GM21423 (cell line): Measurements from ENCODE around the gene RAB31.

Experiments used
- ATAC-seq: cut with Tn5 transposase; IDR thresholded peaks from one replicate; pipeline ENCODE4 v1.9.1; 2021; ENCODE audit warnings: mild to moderate bottlenecking, moderate library complexity; ENCODE audit not compliant: unreplicated experiment

RAB31 gene

GRCh38 chr18:9831036-9831722 is 123.1 kb downstream of the RAB31 start:
- ATAC-seq: no peak

DNA sequence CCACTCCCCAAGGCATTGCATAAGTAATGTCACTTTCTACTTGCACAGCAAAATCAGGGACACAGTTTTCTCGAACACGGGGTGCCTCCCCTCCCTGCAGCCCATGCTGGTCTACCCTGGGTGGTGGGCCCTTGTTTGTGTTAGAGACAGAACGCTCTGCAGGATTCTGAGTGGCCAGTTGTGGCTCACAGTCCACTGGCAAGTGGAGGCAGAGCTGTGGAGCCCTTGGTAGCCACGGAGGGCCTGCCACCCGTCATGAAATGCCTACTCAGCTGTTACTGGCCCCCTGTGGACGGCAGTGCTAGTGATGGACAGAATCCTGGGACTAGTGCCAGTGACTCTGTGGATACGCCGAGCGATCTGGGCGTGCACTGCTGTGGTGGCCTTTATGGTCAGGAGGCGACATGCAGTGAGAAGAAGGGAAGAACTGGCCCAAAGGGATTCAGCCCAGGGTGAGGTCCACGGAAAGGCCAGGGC is 123.7 kb downstream of the RAB31 start:
- no peak for ATAC-seq

DNA sequence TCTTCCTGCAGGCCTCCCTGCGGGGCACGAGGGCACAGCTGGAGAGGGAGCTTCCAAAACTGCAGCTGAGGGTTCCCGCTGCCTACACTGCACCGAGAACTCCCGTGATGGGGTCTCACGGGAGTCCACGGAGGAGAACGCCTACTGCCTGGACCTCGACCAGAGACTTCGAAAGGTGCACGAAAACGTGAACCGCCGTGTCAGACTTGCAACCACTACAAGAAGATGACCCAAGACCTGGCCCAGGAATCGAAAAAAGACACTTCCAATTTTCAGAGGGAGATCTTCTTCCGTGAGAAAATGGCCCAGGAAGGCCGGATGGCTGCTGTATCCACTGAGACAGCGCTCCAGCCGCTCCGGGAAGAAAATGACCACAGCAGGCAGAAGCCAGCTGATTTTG is 124.8 kb downstream of the RAB31 start:
- no peak for ATAC-seq

GRCh38 chr18:9834551-9834950 is 126.5 kb downstream of the RAB31 start:
- ATAC-seq: no peak

DNA sequence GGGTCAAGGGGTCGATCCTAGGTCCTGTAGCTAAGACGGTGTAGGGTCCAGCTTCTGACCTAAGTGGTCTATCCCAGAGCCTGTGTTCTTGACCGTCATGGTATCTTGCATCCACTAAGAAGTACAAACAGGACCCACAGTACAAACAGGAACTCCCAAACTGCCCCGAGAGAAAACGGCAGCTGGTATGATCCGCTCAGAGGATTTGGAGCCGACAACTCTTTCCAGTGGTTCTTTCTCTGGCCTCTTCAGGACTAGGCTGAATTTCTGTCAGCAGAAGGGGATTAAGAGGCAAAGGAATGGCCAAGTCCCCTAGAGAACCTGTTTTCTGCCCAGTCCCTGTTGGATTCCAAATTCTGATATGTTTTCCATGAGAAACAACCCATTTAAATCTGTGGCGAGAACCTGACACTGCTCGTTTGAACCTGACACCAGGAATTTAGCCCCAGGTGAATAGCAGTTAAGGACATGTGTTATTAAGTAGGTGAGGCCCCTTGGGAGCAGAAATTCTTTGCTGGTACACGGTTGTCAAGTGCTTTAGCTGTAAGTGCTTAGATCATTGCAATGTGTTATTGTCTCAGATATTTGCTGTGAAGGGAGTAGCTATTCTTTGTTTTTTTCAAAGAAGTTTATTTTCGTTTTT is 127.1 kb downstream of the RAB31 start:
- ATAC-seq: no peak

- no peak for ATAC-seq
These were observed 127.7 kb downstream of the RAB31 start for GRCh38 chr18:9835825-9836224.

- ATAC-seq: no peak
These were observed 130.2 kb downstream of the RAB31 start for GRCh38 chr18:9838144-9838877.

DNA sequence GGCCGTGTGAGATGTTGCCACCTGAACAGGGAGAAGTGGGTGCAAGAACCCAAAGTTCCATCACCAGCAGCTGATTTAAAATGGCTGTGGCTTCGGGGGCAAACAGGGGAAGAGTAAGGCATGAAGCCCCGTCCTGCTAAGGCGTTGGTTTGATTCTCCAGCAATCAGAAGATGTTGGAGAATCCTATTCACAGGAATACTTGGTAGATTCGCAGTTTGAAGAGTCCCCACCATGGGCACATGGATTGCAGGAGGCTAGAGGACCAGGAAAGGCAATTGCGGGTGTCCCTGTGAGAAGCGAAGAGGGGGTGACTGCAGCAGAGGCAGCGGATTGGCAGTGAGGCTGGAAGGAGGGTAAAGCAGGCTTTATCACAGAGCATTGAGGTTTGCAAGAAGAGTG is 131.1 kb downstream of the RAB31 start:
- ATAC-seq: no peak

DNA sequence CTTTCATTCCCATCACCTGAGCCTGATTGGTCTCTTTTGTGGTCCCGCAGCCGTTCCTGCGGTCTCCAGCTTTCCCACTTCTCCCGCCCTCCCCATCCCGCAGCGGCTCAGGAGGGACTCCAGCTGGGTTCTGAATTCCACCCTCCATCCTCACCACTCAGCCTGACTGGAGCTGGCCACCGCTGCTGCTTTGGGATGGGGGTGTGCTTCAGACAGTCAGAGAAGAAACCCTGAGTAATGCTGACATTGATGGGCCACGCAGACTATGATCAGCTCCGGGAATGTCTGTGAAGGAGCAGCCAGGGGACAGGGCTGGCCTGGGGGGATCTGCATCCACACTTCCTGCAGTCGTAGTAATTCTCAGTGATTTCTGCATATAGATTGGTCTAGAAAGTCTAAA is 131.8 kb downstream of the RAB31 start:
- ATAC-seq: no peak

DNA sequence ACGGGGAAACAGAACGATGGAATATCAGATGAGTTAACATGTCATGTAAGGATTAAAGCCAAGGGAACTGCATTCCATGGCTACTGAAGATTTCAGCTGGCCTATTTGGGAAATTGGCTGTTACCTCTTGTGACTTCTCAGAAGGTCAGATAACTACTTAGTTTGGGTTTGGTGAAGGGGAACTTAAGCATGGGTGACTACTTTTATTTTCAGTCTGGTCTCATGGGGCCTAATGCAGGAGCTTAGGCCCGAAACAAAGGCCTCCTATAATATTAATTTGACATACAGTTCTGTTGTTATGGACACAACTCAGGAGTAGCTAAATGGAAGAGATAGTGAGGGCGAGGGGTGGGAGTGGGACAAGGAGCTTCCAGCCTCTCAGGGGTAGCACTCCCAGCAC is 133.7 kb downstream of the RAB31 start:
- no peak for ATAC-seq

- ATAC-seq: no peak
These were observed 134.3 kb downstream of the RAB31 start for GRCh38 chr18:9842448-9842847.

GRCh38 chr18:9845256-9845655 is 137.2 kb downstream of the RAB31 start:
- no peak for ATAC-seq

DNA sequence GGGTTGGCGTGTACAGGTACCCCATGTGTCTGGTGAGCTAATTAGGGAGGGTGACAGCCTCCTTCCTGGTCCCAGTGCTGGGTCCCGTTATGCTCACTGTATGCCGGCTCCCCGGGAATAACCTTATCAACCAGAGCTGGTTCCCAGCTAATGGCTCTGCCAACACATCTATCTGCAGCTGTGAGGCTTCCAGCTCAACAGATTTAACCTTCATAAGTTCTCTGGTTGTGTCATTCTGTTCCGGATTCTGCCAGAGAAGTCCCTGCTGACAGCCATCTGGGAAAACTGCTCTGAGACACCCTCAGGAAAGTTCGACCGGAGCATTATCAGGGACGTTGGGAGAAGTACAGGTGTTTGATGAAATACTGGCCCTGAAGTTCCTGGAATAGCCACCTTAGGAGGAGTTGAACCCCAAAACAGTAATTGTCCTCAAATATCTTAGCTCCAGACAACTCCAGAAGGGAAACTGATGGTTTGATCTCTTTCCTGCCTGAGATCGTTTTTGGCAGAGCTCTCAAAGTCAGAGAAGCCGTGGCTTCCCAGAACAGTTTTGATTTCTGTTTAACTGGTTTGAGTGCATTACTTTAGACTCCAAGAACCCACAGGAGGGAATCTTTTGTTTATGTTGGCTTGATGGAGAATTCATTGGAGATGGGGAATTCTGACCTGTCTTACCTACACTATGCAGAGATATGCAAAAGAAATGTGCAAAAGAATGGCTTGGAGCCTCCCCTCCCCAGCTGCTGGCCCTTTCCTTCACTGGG is 138.2 kb downstream of the RAB31 start:
- ATAC-seq: no peak

- no peak for ATAC-seq
These were observed 140.2 kb downstream of the RAB31 start for GRCh38 chr18:9848170-9848879.

DNA sequence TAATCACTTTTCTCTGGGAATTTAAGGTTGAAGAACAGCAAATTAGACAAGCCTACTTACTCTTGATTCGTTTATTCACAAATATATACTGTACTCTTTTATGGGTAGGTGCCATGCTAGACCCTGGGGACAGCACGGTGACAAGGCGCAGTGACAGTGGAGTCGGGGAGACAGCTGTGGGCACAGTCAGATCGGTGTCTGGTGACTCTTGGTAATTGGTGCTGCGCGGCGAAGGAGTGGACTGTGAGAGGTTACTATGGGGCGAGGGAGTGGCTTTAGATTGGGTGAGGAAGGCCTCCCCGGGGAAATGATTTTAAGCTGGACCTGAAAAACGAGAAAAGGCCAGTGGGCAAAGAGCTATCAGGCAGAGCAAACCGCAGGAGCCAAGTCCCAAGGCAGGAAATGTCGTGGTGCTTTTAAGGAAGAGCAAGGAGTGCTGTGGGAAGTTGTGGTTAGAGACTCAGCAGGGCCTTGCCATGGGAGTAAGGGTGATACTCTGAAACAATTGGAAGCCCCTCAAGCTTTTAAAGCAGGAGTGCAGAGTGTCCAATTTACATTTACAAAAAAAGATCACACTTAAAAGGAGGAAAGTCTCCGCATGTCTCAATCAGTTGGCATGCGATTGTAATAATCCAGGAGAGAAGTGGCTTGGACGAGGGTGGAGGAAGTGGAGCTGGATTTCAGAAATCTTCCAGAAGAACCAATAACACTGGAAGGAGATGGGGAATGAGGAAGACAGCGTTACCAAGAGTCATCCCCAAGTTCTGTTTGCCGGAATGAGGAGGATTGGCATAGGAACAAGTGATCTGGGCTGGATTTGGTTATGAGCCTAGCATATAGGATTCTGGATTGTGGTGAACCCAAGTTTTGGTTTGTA is 141.5 kb downstream of the RAB31 start:
- ATAC-seq: no peak

DNA sequence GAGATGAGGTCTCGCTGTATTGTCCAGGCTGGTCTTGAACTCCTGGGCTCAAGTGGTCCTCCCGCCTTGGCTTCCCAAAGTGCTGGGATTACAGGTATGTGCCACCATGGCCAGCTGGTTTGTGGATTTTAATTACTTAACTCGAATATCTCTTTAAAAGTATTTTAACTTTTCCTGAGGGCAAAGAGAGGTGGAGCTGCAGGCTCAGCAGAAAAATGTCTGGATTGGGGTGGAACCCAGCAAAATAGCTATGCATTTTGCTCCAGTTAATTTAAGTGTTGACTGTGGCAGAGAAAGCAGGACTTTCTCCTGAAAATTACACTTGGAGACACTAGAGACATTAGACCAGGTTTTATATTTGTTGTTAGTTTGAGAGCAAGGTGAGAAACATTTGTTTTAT is 142.2 kb downstream of the RAB31 start:
- ATAC-seq: no peak

GRCh38 chr18:9851511-9851910 is 143.4 kb downstream of the RAB31 start:
- ATAC-seq: no peak

DNA sequence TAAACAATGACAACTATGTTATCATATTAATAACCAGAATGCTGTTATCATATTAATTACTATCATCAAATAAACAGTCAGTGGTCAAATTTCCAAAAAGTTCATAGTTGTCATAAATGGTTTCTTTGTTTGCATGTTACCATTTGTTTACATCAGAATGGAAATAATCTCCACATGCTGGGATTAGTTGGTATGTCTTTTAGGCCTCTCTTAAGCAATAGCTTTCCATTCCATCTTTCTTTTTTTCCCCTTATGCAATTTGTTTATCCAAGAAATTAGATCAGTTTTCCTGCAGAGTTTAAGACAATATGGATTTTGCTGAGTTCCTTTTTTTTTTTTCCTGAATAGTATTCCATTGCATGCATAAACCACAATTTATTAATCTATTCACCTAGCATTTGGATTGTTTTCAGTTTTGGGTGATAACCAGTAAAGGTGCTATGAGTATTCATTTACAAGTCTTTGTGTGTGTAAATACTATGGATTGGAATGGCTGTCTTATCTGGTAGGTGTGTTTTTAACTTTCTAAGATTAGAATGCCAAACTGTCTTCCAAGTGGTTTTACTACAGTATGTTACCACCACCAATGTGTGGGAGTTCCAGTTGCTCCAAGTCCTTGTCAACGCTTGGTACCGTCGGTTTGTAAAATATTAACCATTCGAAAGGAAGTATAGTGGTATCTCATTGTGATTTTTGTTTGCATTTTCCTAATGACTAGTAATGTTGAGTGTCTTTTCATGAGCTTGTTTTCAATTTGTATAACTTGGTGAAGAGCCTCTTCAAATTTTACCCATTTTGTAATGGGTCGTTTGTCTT is 144.4 kb downstream of the RAB31 start:
- ATAC-seq: no peak
